Left colon (tissue), 2 donors: ENCODE results near the gene CADM2. TPM values are rescaled to one million over a fixed set of nuclear protein-coding genes. Genes with fewer than 3 reads are reported as not detected.
"Not testable (repeated sequence)": the region's sequence is repeated elsewhere in the genome, so short reads cannot be mapped to it uniquely, and the experiment has no call there.

ENCODE experiments used
- ATAC-seq: fragments of 200-7000 bp; cut with Tn5 transposase; one replicate; pipeline ENCODE4 v1.9.1; 2020; ENCODE audit warnings: mild to moderate bottlenecking, moderate library complexity
- DNase-seq, 2 donors: peaks; one replicate each; pipeline ENCODE4 v3.0.0-alpha.2; 2020
- intact Hi-C, 2 donors: fragments of 100-400 bp; cut with DNase I in 1 of 2; cut with micrococcal nuclease in 1 of 2; formaldehyde crosslinking; loops; one replicate each; pipeline versions ENCODE4 v1.11.2 to v1.14.0; 2022; cut with DNase I, micrococcal nuclease
- total RNA-seq, 2 donors: library from RNA; stranded (reverse); fragmentation: NEBNext Ultra II Directional; extraction: Animal tissue kit (Norgen Biotek cat#: 25700); gene quantifications; one replicate each; pipeline ENCODE4 v1.2.1, GENCODE V29; 2021
- donor health status: DM: no; HTN: no; CAD: no.
- donor health status: DM: yes; HTN: yes; CAD: no.

Gene CADM2
- total RNA-seq, 2 donors from 2014 or later = 1.1 to 2.5 TPM

DNA sequence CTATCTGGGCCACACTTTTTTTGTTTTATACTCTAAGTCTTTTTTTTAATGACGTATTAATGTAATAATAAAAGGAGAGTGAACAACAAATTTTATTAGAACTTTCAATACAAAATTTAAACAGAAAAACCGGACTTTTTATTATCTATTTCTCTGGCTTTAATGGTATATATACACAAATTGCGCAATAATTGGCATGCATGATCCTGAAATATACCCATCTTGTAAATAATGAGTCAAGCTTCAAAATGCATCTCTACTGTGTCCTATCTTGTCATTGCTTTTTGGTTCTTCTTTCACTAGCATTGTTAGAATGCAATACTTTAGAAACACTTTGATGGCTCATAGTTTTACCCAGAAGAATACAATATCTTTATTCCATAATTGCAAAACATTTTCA lies 963.6 kb downstream of the CADM2 start:
- no peak for DNase-seq
- no peak for ATAC-seq
- intact Hi-C loops = no loop called here

- no peak for ATAC-seq
- intact Hi-C loops = no loop called here
- DNase-seq = no peak
Measured at GRCh38 chr3:85930718-85931117, 971.9 kb downstream of the CADM2 start.

DNA sequence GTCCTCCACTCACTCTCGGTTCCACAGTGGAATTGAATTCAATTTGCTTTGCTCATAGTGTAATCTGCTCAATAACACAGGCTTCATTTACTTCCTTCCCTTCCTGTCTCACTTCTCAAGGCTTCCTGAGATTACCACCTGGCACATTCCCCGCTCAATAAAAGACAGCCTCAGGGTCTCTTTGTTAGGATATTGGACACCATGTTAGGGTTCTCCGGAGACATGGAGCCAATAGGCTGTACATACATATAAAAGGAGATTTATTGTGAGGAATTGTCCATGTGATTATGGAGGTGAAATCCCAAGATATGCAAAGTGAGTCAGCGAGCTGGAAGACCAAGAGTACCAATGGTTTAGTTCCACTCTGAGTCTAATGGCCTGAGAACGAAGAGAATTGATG lies 974.5 kb downstream of the CADM2 start:
- ATAC-seq = no peak
- DNase-seq = no peak
- intact Hi-C loops = no loop called here

GRCh38 chr3:85935171-85935570 lies 976.4 kb downstream of the CADM2 start:
- intact Hi-C loops = no loop called here
- DNase-seq = no peak
- no peak for ATAC-seq

DNA sequence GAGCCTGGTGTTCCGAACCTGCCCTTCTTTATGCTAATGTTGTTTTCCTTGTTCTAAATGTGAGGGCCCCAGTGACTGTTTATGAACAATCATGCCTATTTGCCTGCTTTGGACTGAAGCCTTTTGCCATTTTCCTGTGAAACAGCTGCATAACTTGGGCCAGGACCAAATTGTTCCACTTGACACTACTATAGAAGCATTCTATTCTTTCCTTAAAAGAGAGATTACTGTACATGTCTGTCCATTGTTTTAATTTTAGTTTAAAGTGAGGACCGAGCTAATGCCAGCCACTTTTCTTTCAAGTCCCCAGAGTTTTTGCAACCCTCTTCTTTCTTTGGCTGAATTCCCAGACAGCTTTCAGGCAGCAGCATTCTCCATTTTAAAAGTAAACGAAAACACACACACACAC lies 980.3 kb downstream of the CADM2 start:
- intact Hi-C loops = no loop called here
- ATAC-seq (no peak), DNase-seq (no peak)

DNA sequence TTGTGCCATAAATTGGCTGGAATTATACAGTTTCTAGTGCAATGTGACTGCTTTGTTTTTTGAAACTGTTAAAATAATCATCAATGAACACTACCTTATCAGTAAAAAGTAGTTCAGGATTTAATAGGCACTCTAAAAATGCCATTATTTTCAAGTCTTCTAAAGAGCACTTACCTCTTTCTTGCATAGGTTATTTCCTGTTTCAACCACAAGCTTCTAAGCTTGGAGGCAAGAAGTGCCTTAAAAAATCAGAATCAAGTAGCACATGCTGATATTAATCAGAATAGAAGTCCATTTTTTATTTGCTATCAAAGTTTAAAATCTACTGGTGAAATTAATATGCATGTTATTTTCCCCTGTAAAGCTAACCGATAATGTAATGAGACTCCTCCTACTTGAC lies 991.6 kb downstream of the CADM2 start:
- intact Hi-C loops = no loop called here
- no peak for ATAC-seq
- DNase-seq = no peak

- DNase-seq (no peak), ATAC-seq (no peak)
- intact Hi-C loops = no loop called here
Measured at GRCh38 chr3:85960793-85961192, 1002.0 kb downstream of the CADM2 start.

GRCh38 chr3:85977615-85978338 lies 1019.0 kb downstream of the CADM2 start:
- intact Hi-C loops = no loop called here
- ATAC-seq (no peak), DNase-seq (no peak)

- intact Hi-C loops = no loop called here
- DNase-seq (no peak), ATAC-seq (no peak)
Measured at GRCh38 chr3:85979034-85979433, 1020.2 kb downstream of the CADM2 start.

DNA sequence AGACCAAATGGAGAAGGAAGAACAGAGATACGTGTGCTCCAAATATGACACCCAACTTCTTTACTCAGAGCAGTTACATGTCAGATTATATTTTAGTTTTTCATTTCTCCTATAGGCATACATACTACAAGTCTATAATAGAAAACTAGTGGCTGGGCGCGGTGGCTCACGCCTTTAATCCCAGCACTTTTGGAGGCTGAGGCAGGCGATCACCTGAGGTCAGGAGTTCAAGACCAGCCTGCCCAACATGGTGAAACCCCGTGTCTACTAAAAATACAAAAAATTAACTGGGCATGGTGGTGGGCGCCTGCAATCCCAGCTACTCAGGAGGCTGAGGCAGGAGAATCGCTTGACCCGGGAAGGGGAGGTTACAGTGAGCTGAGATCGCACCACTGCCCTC lies 1030.8 kb downstream of the CADM2 start:
- intact Hi-C loops, DNase-seq: not testable (repeated sequence)

DNA sequence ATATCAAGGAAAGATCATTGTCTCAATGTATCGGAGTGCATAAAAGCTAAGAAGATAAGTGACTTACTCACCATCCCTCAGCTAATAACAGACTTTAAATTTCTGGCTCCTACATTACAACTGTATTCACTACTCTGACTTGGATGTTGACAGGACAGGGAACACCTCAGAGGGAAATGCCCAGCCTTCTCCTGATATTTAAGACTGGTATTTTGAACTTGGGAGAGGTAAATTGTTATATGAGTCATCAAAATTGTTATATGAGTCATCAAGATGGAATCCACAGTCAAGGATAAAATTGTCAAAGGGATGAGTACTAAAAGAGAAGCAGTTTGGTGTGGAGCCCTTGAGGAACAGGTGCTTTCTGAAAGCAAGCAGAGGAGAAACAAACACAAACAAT lies 1070.8 kb downstream of the CADM2 start:
- DNase-seq (no peak), ATAC-seq (no peak)
- intact Hi-C loops = no loop called here

More for the DNA sequence above, 1030.8 kb downstream of the CADM2 start:
- not testable (repeated sequence) for ATAC-seq

DNA sequence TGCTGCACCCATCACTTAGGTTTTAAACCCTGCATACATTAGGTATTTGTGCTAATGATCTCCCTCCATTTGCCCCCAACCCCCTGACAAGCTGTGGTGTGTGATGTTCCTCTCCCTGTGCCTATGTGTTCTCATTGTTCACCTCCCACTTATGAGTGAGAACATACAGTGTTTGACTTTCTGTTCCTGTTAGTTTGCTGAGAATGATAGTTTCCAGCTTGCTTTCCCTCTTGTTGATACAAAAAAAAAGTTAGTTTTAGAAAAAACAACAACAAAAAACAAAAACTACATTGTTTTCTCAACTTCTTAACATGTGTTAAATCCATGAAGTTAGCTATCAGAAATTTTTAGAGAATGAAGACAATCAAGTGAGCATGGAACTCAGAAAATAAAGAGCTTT lies 1079.1 kb downstream of the CADM2 start:
- intact Hi-C loops = no loop called here
- DNase-seq (no peak), ATAC-seq (no peak)

GRCh38 chr3:86046436-86047136 lies 1087.8 kb downstream of the CADM2 start:
- ATAC-seq = no peak

DNA sequence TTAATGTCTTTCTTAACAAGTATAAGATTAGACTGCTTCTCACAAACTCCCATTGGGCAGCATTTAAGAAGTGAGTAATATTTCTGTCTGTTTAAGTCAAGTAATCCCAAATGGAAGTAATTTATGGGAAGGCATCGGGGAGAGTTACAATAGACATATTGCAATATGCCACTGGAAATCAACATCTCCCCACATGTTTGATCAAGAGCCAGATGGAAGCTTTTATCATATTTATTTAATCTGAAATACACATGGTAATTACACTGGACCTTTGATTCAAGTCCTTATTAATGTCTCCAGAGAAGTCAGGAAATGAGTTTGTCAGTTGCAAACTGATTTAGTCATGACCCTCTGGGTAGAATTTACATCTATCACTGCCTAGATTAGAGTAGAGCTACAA lies 1088.4 kb downstream of the CADM2 start:
- intact Hi-C loops = no loop called here
- ATAC-seq (no peak), DNase-seq (no peak)

More at GRCh38 chr3:86046436-86047136, 1087.8 kb downstream of the CADM2 start:
- no peak for DNase-seq
- intact Hi-C loops = no loop called here

GRCh38 chr3:86051058-86051457 lies 1092.3 kb downstream of the CADM2 start:
- intact Hi-C loops = no loop called here
- ATAC-seq = peak; percentile 53
- no peak for DNase-seq

DNA sequence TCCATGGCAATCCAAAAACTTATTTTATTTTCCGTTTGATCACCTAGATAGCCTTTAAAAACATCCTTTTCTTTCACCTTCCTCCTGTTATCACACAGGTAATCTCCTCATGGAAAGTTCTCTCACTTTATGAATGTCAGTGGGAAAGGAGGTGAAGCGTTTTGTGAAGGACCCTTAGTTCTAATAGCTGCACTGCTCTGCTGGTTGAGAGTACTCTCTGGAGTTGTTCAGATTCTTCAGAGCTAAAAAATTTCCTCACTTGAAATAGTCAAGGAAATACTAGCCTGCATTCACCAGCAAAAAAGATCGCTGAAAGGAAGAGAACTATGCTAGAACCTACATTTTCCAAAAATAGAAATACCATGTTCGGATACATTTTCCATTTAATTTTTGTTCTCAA lies 1097.2 kb downstream of the CADM2 start:
- DNase-seq = no peak
- ATAC-seq = no peak
- intact Hi-C loops = no loop called here

GRCh38 chr3:86056962-86057361 lies 1098.2 kb downstream of the CADM2 start:
- intact Hi-C loops = no loop called here
- no peak for DNase-seq
- no peak for ATAC-seq

GRCh38 chr3:86073799-86074198 lies 1115.0 kb downstream of the CADM2 start:
- DNase-seq = no peak
- intact Hi-C loops = no loop called here
- no peak for ATAC-seq

GRCh38 chr3:86087160-86087871 lies 1128.5 kb downstream of the CADM2 start:
- DNase-seq (peak in 1 of 2 donors; percentile 34), ATAC-seq (peak; percentile 91)
- intact Hi-C loops = no loop called here

- DNase-seq = no peak
- no peak for ATAC-seq
- intact Hi-C loops = no loop called here
Measured at GRCh38 chr3:86104154-86104553, 1145.4 kb downstream of the CADM2 start.
